ENCODE data around the gene PRKCE.

Gene PRKCE

DNA sequence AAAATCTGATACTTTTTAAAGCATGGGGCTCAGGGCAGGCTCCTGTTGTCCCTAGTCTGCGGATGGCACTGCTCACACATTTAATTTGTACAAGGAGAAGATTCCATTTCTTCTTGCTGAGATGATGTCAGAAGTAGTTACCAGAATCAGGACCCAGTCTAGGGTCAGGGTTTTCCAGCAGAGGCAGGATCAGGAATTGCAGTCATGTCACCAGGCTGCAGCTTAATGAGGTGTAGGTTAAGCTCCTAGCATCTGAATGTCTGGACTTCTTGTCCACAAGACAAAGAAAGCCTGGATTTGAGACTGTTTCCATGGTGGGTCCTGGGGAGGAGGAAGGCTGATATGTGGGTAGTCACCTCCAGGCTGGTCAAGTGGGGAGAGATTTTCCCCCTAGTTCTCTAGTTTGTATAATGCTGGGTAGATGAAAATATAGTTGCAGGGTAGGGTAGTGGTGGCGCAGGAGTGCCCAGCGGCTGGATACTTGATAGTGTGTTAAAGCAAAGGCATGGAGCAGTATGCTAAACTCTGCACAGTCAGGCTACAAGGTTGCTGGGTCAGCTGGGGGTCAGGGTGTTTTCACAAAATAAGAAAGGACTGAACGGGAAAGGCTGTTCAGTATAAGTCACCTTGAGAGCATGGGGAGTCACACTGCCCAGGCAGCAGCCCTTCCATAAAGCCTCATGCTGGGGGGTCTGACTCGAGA is 148.4 kb downstream of the PRKCE start:
- Histone ChIP-seq H3K36me3 (ENCODE audit: insufficient read depth, low read length) (no peaks in the 10 kb centered on the region), H3K9ac (ENCODE audit: low read depth, low read length) (no peak overlapping the region), H3K4me1 (ENCODE audit: insufficient read depth, low read length) (no peaks in the 10 kb centered on the region), H3K9me3 (ENCODE audit: control insufficient read depth, insufficient read depth, low read length) (no peaks in the 10 kb centered on the region)

GRCh38 chr2:45802499-45803138 is 151.1 kb downstream of the PRKCE start:
- no peaks in the 10 kb centered on the region for H3K9me3 ChIP-seq (ENCODE audit: control insufficient read depth, insufficient read depth, low read length)
- H3K36me3 ChIP-seq (ENCODE audit: insufficient read depth, low read length), result no peaks in the 10 kb centered on the region
- H3K9ac ChIP-seq (ENCODE audit: low read depth, low read length), result no peak overlapping the region
- H3K4me1 ChIP-seq (ENCODE audit: insufficient read depth, low read length), result no peaks in the 10 kb centered on the region

GRCh38 chr2:45804987-45805755 is 153.7 kb downstream of the PRKCE start:
- Histone ChIP-seq H3K36me3 (ENCODE audit: insufficient read depth, low read length) (no peaks in the 10 kb centered on the region), H3K4me1 (ENCODE audit: insufficient read depth, low read length) (no peaks in the 10 kb centered on the region), H3K9me3 (ENCODE audit: control insufficient read depth, insufficient read depth, low read length) (no peaks in the 10 kb centered on the region), H3K9ac (ENCODE audit: low read depth, low read length) (no peak overlapping the region)

DNA sequence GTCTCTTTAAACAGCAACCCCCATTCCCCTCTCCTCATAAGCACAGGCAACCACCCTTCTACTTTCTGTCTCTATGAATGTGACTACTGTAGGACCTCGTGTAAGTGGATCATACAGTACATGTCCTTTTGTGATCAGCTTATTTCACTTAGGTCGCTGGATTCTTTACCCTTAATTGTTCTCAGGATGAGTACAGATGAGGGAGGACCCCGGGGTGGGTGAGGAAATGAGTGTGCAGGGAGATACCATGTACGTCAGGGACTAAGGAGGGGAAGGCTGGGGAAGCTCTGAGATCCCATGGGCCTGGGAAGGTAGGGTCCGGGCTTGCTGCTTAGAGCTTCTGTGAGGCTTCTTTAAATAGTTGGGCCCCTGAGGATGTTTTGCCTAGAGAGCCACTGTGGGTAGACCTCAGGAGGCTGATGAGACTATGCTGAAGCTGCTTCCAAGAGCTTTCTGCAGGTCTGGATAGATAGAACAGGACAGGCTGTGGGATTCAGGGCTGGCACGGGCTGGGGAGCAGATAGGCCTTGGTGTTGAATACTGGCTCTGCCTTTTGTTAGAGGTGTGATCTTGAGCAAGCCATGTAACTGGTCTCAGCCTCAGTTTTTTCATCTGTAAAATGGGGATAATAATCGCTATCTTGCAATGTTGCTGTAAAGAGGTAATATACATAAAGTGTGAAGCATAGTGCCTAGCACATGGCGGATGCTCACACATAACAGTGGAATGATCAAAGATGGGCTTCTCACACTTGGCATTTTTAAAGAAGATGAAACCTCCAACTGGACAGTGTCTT is 155.3 kb downstream of the PRKCE start:
- Histone ChIP-seq H3K36me3 (ENCODE audit: insufficient read depth, low read length) (no peaks in the 10 kb centered on the region), H3K9ac (ENCODE audit: low read depth, low read length) (no peak overlapping the region), H3K4me1 (ENCODE audit: insufficient read depth, low read length) (no peaks in the 10 kb centered on the region), H3K9me3 (ENCODE audit: control insufficient read depth, insufficient read depth, low read length) (no peaks in the 10 kb centered on the region)

DNA sequence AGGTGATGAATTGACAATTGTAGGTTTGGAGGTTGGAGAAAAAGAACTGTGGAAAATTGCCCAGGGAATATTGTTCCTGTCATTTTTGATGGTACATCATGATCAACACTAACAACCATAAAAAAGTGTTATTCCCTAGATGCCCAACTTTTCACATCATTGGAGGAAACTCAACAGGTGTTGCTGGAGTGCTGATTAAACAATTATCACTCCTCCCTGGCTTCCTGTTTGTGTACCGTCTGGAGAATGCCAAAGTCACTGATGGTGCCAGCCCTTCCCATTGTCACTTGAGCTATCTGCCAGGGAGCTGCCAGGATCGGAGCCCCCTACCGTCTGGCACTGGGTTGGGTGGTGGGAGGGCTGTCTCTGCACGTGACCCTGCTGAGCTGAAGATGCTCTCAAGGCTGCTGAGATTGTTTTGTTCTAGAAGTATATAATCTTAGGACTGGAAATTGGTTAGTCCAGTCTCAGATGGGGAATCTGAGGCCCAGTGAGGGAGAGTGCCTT is 156.9 kb downstream of the PRKCE start:
- no peak overlapping the region for H3K9ac ChIP-seq (ENCODE audit: low read depth, low read length)
- no peaks in the 10 kb centered on the region for H3K9me3 ChIP-seq (ENCODE audit: control insufficient read depth, insufficient read depth, low read length)
- peaks cover 10% of the 10 kb centered on the region; the same call in 1 of the 2 replicates for H3K4me1 ChIP-seq (ENCODE audit: insufficient read depth, low read length)
- H3K36me3 ChIP-seq (ENCODE audit: insufficient read depth, low read length), result no peaks in the 10 kb centered on the region

- no peak overlapping the region for H3K9ac ChIP-seq (ENCODE audit: low read depth, low read length)
- peaks cover 13% of the 10 kb centered on the region; the same call in 1 of the 2 replicates for H3K4me1 ChIP-seq (ENCODE audit: insufficient read depth, low read length)
- H3K36me3 ChIP-seq (ENCODE audit: insufficient read depth, low read length), result no peaks in the 10 kb centered on the region
Measured at GRCh38 chr2:45809205-45809604, 157.7 kb downstream of the PRKCE start.

GRCh38 chr2:45812011-45812500 is 160.6 kb downstream of the PRKCE start:
- Histone ChIP-seq H3K36me3 (ENCODE audit: insufficient read depth, low read length) (no peaks in the 10 kb centered on the region), H3K9ac (ENCODE audit: low read depth, low read length) (no peak overlapping the region), H3K4me1 (ENCODE audit: insufficient read depth, low read length) (peaks cover 13% of the 10 kb centered on the region; the same call in 1 of the 2 replicates), H3K9me3 (ENCODE audit: control insufficient read depth, insufficient read depth, low read length) (no peaks in the 10 kb centered on the region)

More at GRCh38 chr2:45809205-45809604, 157.7 kb downstream of the PRKCE start:
- H3K9me3 ChIP-seq (ENCODE audit: control insufficient read depth, insufficient read depth, low read length), result no peaks in the 10 kb centered on the region

DNA sequence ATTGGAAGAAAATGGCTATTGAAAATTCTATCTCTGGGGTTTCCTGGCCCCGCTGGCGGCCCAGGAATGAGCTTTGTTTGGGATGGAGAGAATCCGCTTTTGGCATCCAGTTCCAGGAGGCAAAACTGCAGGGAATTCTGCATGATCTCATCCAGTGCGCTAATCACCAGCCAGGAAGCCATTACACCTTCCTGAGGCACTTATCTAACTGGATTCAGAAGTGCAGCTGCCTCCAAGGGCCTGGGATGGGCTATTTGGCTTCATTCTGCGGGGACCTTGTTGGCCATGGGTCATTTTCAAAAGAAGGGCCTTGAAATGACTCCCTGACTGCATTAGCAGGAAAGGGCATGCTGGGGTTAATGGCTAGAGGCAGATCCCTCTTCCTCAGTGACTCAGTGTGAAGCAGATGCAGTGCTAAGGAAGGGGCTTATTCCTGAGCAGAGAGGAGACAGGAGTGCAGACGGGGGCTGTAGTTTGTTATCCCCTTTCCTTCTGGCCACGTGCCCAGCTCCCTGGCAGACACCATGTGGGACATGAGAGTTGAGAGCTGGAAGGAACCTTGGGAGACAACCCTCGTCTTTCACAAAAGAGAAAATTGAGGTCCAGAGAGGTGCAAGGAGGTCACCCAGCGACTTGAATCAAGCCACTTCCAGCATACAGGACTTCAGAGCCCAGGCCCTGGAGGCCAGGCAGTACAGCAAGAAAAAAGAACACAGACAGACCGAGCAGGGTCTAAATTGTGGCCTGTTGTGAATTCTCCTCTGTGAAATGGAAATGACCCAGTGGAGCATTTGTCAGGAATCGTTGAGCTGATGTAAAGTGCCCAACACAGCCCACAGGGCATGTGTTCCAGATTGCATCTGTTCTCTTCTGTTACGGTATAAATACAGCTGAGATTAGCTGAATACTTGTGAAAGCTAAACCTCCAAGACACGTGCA is 161.8 kb downstream of the PRKCE start:
- Histone ChIP-seq H3K36me3 (ENCODE audit: insufficient read depth, low read length) (no peaks in the 10 kb centered on the region), H3K9me3 (ENCODE audit: control insufficient read depth, insufficient read depth, low read length) (no peaks in the 10 kb centered on the region), H3K9ac (ENCODE audit: low read depth, low read length) (no peak overlapping the region), H3K4me1 (ENCODE audit: insufficient read depth, low read length) (peaks cover 13% of the 10 kb centered on the region; the same call in 1 of the 2 replicates)

DNA sequence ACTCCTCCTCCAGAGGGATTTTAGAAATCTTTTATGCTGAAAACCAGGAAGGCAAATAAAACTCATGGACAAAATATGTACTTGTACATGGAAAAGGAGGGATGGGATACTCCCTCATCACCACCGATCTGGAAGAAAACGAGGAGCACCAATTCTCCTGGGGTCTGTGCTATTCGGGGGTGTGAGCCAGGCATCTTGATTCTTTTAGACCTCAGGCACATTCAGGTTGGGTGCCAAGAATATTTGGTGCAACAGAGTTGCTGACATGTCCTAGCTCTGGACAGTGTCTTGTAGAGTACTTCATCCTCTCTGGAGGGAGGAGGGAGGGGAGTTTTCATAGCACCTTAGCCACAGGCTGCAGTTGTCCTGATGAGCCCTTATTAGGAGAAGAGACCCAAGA is 163.0 kb downstream of the PRKCE start:
- Histone ChIP-seq H3K9ac (ENCODE audit: low read depth, low read length) (no peak overlapping the region), H3K4me1 (ENCODE audit: insufficient read depth, low read length) (peaks cover 13% of the 10 kb centered on the region; the same call in 1 of the 2 replicates), H3K9me3 (ENCODE audit: control insufficient read depth, insufficient read depth, low read length) (no peaks in the 10 kb centered on the region), H3K36me3 (ENCODE audit: insufficient read depth, low read length) (no peaks in the 10 kb centered on the region)

DNA sequence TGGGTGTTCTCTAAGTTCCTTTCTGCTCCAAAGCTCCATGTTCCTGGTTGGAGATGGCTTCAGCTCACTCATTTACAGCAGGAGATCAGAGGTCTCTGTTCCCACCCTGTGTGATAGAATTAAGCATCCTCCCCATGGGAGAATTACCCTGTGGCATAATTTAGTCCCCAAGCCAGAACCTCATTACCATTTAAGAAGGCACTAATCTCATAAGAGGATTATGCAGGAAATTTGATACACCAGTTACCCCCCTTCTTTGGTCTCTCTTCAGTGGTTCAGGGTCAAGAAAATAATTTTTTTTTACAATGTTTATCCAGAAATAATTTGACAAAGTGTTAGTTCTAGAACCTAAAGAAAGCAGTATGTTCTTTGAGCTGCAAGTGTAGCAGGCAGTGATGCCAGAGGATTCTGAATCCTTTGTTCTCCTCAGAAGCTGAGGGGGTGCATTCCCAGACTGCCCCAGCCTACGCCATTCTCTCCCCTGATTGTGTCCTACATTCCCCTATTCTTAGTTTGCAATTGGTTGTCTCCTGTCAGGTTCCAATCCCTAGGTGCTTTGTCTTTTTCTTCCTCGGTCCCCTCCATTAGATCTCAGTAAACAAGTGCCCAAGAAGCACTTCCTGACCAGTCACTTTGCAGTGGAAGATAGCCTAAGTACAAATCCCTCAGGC is 163.6 kb downstream of the PRKCE start:
- H3K4me1 ChIP-seq (ENCODE audit: insufficient read depth, low read length), result peaks cover 13% of the 10 kb centered on the region; the same call in 1 of the 2 replicates
- no peaks in the 10 kb centered on the region for H3K36me3 ChIP-seq (ENCODE audit: insufficient read depth, low read length)
- H3K9ac ChIP-seq (ENCODE audit: low read depth, low read length), result no peak overlapping the region
- H3K9me3 ChIP-seq (ENCODE audit: control insufficient read depth, insufficient read depth, low read length), result no peaks in the 10 kb centered on the region

DNA sequence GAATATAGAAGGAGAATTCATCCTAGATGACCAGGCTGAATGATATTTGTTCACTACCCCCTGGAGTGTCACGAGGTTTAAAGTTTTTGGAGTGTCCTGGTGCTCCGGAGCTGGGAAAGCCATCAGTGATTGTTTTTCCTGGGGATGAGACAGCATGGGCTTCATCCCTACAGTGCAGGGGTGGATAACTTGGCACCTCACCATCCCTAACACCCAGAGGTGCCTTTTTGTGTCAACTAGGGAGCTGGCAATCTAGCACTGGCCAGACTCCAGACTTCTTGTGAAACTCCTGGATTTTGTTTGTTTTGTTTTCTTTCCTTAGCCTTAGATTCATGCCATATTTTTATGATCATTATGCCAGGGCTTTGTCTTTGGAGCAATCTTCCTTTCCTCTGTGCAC is 164.8 kb downstream of the PRKCE start:
- Histone ChIP-seq H3K4me1 (ENCODE audit: insufficient read depth, low read length) (peaks cover 13% of the 10 kb centered on the region; the same call in 1 of the 2 replicates), H3K9ac (ENCODE audit: low read depth, low read length) (no peak overlapping the region), H3K36me3 (ENCODE audit: insufficient read depth, low read length) (no peaks in the 10 kb centered on the region), H3K9me3 (ENCODE audit: control insufficient read depth, insufficient read depth, low read length) (no peaks in the 10 kb centered on the region)

DNA sequence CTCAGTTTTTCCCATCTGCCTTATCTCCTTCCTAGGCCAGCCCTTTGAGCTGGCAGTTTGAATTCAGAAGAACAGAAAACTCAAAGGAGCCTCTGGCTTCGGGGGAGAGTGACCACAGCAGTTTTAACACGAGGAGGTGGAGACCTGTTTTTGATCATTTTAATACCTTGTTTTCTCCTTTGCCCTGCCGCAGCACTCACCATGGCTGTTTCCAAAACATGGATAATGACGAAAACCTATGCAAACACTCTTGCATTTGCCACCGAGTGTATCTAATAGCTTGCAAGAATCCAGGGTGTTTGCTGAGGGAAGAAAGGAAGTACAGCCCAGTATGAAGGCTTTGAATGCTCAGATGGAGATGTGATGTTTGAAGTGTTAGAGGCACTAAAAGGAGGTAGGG is 167.1 kb downstream of the PRKCE start:
- Histone ChIP-seq H3K36me3 (ENCODE audit: insufficient read depth, low read length) (no peaks in the 10 kb centered on the region), H3K9ac (ENCODE audit: low read depth, low read length) (no peak overlapping the region), H3K4me1 (ENCODE audit: insufficient read depth, low read length) (peaks cover under 1% of the 10 kb centered on the region; the same call in 1 of the 2 replicates), H3K9me3 (ENCODE audit: control insufficient read depth, insufficient read depth, low read length) (no peaks in the 10 kb centered on the region)

Measured in ES-I3 (cell line).